GM21528 (cell line): ENCODE measurements around the gene TAS2R3.

Experiments
- ATAC-seq: cut with Tn5 transposase; IDR thresholded peaks from one replicate; pipeline ENCODE4 v1.9.1; 2021; ENCODE audit warnings: mild to moderate bottlenecking, moderate library complexity; ENCODE audit not compliant: unreplicated experiment, low FRiP score

TAS2R3 gene

DNA sequence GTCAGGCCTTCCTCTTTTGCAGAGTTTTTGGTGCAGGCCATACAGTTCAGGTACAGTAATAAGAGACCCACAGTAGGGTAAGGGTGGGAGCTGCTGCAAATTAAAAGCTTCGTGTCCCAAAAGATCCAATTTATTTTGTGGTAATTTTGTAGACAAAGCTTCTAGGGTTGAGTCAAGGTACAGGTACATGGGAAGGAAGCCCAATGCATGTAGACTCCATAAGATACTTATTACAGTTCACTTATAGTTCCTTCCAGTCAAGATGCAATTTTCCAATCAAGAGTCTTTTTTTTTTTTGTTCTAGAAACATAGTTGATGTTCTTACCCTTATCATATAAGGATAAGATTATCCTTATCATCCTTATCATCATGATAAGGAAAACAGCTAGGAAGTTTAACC, 12.5 kb downstream of the TAS2R3 start, which contains the start of gene TAS2R4:
TSS of gene TAS2R4 (plus strand) at position 301 of the 400 bp plus-strand sequence. CDS start 1,815 bp downstream, outside the sequence.
- no peak for ATAC-seq

- peak; percentile 81 for ATAC-seq
Observed at GRCh38 chr7:141785706-141786552, 22.0 kb downstream of the TAS2R3 start.

- no peak for ATAC-seq
Observed at GRCh38 chr7:141788296-141788695, 24.4 kb downstream of the TAS2R3 start.

DNA sequence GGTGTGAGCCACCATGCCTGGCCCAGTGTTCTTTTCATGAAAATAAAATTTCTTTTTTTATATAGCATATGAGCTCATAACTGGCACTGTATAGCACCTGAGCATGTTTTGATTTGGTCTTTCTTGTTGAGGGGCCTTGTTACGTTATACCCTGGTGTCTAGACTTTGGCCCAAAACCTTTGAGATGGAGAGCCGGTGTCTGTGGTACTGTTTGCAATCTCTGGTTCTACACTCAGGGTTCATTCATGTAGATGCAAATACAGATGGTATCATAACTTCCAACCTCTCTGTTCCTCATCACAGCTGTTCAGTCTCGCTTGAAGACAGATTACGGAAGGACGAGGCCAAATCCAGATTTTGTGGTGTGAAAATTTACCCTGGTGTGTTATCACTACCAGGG, 26.0 kb downstream of the TAS2R3 start, which contains the start of gene TAS2R5:
TSS of gene TAS2R5 (plus strand) at position 301 of the 400 bp plus-strand sequence. CDS start 145 bp downstream, outside the sequence.
- no peak for ATAC-seq

- no peak for ATAC-seq
Observed at GRCh38 chr7:141792526-141792925, 28.6 kb downstream of the TAS2R3 start.
